GM12878 (cell line): ENCODE measurements around the gene KLRF1. TPM values are rescaled to one million over a fixed set of nuclear protein-coding genes. Genes with fewer than 3 reads are reported as not detected.

Source experiments
- ATAC-seq: fragments of 200-7000 bp; cut with Tn5 transposase; 3 replicates; pipeline ENCODE4 v1.9.1; 2020; ENCODE audit warnings: mild to moderate bottlenecking, moderate library complexity
- BruUV-seq: library from RNA; stranded (reverse); fragments of 400-500 nt; replicated peaks from 2 replicates; lab custom pipeline; 2021; lab: Mats Ljungman, UMichigan
- CTCF ChIA-PET: fragments of 300-600 bp; sonication (Branson Sonifier 250); formaldehyde crosslinking; extraction: SDS; loops from one replicate; lab custom pipeline; 2021; ENCODE audit warnings: inconsistent platforms; lab: Yijun Ruan, JAX
- POLR2A ChIA-PET: fragments of 350-600 bp; formaldehyde crosslinking; extraction: SDS; loops from one replicate; lab custom pipeline; 2021; ENCODE audit warnings: inconsistent platforms; lab: Charles Lee
- RAD21 ChIA-PET: fragments of 300-600 bp; sonication (Branson Sonifier 250); formaldehyde crosslinking; loops from one replicate; lab custom pipeline; 2023; ENCODE audit warnings: antibody characterized with exemption; ENCODE audit not compliant: unreplicated experiment; lab: Charles Lee
- SMC1A ChIA-PET: fragments of 300-600 bp; sonication (Branson Sonifier 250); formaldehyde crosslinking; loops from one replicate; lab custom pipeline; 2023; ENCODE audit not compliant: unreplicated experiment, uncharacterized antibody; lab: Charles Lee
- DNase-seq: peaks from one replicate; pipeline ENCODE4 v3.0.0-alpha.2; 2011; ENCODE audit warnings: low read depth, low spot score
- FAIRE-seq: peaks from 3 replicates; lab custom pipeline; 2011; peaks lifted over from hg19 to GRCh38; lab: Jason Lieb, UNC
- H2AFZ ChIP-seq: 2 replicates; pipeline ENCODE4 v1.6.0; 2011; ENCODE audit warnings: low read depth, low read length, control low read depth; ENCODE audit not compliant: control insufficient read depth
- H3K27ac ChIP-seq: 2 replicates; pipeline ENCODE4 v1.5.1; 2011; ENCODE audit warnings: control low read depth; ENCODE audit not compliant: control insufficient read depth, insufficient read depth
- H3K27me3 ChIP-seq, 2 experiments: replicated peaks in 1 of 2; 2 replicates each; pipeline versions ENCODE4 v1.6.0 to v1.6.1; 2011; ENCODE audit warnings: low read length in 1 of 2; ENCODE audit not compliant: control insufficient read depth in 2 of 2, insufficient read depth in 2 of 2
- H3K36me3 ChIP-seq, 2 experiments: 2 replicates each; pipeline ENCODE4 v1.5.1; 2011; ENCODE audit warnings: low read length in 1 of 2; ENCODE audit not compliant: control insufficient read depth in 2 of 2, insufficient read depth in 2 of 2
- H3K4me1 ChIP-seq: 2 replicates; pipeline ENCODE4 v1.6.1; 2011; ENCODE audit warnings: mild to moderate bottlenecking, low read length, moderate library complexity, mixed read lengths; ENCODE audit not compliant: control insufficient read depth, insufficient read depth
- H3K4me2 ChIP-seq: 2 replicates; pipeline ENCODE4 v1.6.0; 2011; ENCODE audit warnings: control low read depth; ENCODE audit not compliant: control insufficient read depth, insufficient read depth
- H3K4me3 ChIP-seq: fragments of 200-600 bp; sonication (generic); 2 replicates; pipeline ENCODE4 v1.5.1; 2016
- H3K79me2 ChIP-seq: 2 replicates; pipeline ENCODE4 v1.6.0; 2011; ENCODE audit warnings: low read length; ENCODE audit not compliant: control insufficient read depth, insufficient read depth
- H3K9ac ChIP-seq: 2 replicates; pipeline ENCODE4 v1.8.0; 2011; ENCODE audit warnings: low read length, control low read depth, mixed read lengths; ENCODE audit not compliant: control insufficient read depth, insufficient read depth
- H3K9me3 ChIP-seq: replicated peaks from 3 replicates; pipeline ENCODE4 v1.5.1; 2011; ENCODE audit warnings: mild to moderate bottlenecking, low read length; ENCODE audit not compliant: control insufficient read depth, insufficient read depth
- H4K20me1 ChIP-seq: 2 replicates; pipeline ENCODE4 v1.6.0; 2011; ENCODE audit not compliant: control insufficient read depth, insufficient read depth
- CBX3 ChIP-seq: fragments of 200-600 bp; sonication (generic); IDR thresholded peaks from 2 replicates; pipeline ENCODE4 v1.6.1; 2016; ENCODE audit warnings: low read depth, borderline replicate concordance
- CHD4 ChIP-seq: fragments of 200-600 bp; sonication (generic); IDR thresholded peaks from 2 replicates; pipeline ENCODE4 v1.6.1; 2016; ENCODE audit warnings: mild to moderate bottlenecking
- EZH2 ChIP-seq: IDR thresholded peaks from 2 replicates; pipeline ENCODE4 v1.6.1; 2012; ENCODE audit warnings: low read depth, mild to moderate bottlenecking, control low read depth, inconsistent platforms, low read length, borderline replicate concordance; ENCODE audit not compliant: control insufficient read depth
- FOXM1 ChIP-seq: IDR thresholded peaks from 2 replicates; pipeline ENCODE4 v1.6.1; 2012; ENCODE audit warnings: low read depth, mild to moderate bottlenecking, inconsistent platforms, low read length, moderate library complexity
- HDAC2 ChIP-seq: fragments of 200-600 bp; sonication (generic); IDR thresholded peaks from 2 replicates; pipeline ENCODE4 v1.6.1; 2017
- POU2F2 ChIP-seq: IDR thresholded peaks from 3 replicates; pipeline ENCODE4 v1.6.1; 2011; ENCODE audit warnings: low read depth, mild to moderate bottlenecking, low read length, borderline replicate concordance
- PRDM15 ChIP-seq: fragments of 450-650 bp; formaldehyde crosslinking; IDR thresholded peaks from 2 replicates; pipeline ENCODE4 v1.4.0; 2020; ENCODE audit warnings: mild to moderate bottlenecking, moderate library complexity
- RUNX3 ChIP-seq: IDR thresholded peaks from 2 replicates; pipeline ENCODE4 v1.6.1; 2012; ENCODE audit warnings: low read length, inconsistent platforms
- SMARCA5 ChIP-seq: fragments of 450-650 bp; IDR thresholded peaks from 2 replicates; pipeline ENCODE4 v1.6.1; 2017; ENCODE audit warnings: mild to moderate bottlenecking
- SPI1 ChIP-seq: IDR thresholded peaks from 2 replicates; pipeline ENCODE4 v1.6.1; 2011; ENCODE audit warnings: low read depth, mild to moderate bottlenecking, low read length, moderate library complexity, borderline replicate concordance; ENCODE audit not compliant: insufficient read depth
- ZNF24 ChIP-seq: fragments of 450-650 bp; IDR thresholded peaks from 2 replicates; pipeline ENCODE4 v1.6.1; 2017; ENCODE audit warnings: antibody characterized with exemption, mild to moderate bottlenecking
- WGBS: methylation state at CpG from one replicate; pipeline ENCODE4 v1.1.6; 2016; ENCODE audit warnings: low lambda C conversion rate; ENCODE audit not compliant: insufficient replicate concordance, insufficient coverage; ENCODE audit errors: missing lambda C conversion rate; 5-methylcytosine and 5-hydroxymethylcytosine counted together
- in situ Hi-C: fragments of 300-500 bp; cut with MboI; formaldehyde crosslinking; loops from 9 replicates; pipeline ENCODE4 v1.14.3; 2018; ENCODE audit warnings: mixed read lengths
- intact Hi-C: fragments of 100-400 bp; cut with micrococcal nuclease; formaldehyde crosslinking; loops from one replicate; pipeline ENCODE4 v1.14.2; 2022; ENCODE audit not compliant: unreplicated experiment
- polyA plus RNA-seq, 11 experiments: library from polyadenylated mRNA; depleted of rRNA in 4 of 11; unstranded in 6 of 11; stranded (reverse) in 5 of 11; fragments of >200 nt; fragmentation: Nextera tagmentation in 4 of 11; fragmentation: Illumina TruSeq in 1 of 11; extraction: Ambion mirVana in 4 of 11; extraction: Trizol in 1 of 11; gene quantifications; 1 replicate in 1 of 11; 2 replicates in 10 of 11; pipeline versions ENCODE4 v1.2.1 to v1.2.3, GENCODE V29; 2011 to 2016; ENCODE audit warnings: inconsistent platforms in 2 of 11, missing spikeins in 2 of 11, low read depth in 1 of 11
- total RNA-seq, 4 experiments: library from RNA; depleted of rRNA in 3 of 4; stranded (reverse); fragments of >200 nt in 3 of 4; fragmentation: Illumina TruSeq in 1 of 4; extraction: Trizol in 1 of 4; gene quantifications; 2 replicates each; pipeline versions ENCODE4 v1.2.1 to v1.2.3, GENCODE V29; 2013 to 2021
- TF ChIP-seq, protein P1 (sequence below), 3 experiments: IDR thresholded peaks in 2 of 3; conservative IDR thresholded peaks in 1 of 3; 2 replicates each; pipeline ENCODE4 v1.5.1; 2011; ENCODE audit warnings: low read depth in 3 of 3, low read length in 3 of 3, mild to moderate bottlenecking in 3 of 3, control low read depth in 2 of 3, moderate library complexity in 2 of 3, inconsistent platforms in 1 of 3, mixed read lengths in 1 of 3; ENCODE audit not compliant: control insufficient read depth in 2 of 3, insufficient read depth in 1 of 3; ENCODE audit errors: extremely low read depth in 1 of 3

KLRF1 gene
- total and polyA plus RNA-seq, 10 of the 15 experiments (the other 5 are each of a cell fraction or from before 2014, with no cell fraction given) = 0.13 to 2.0 (median 0.18) TPM; not detected in 6

GRCh38 chr12:9786726-9787717 is 40.3 kb upstream of the KLRF1 start:
- BruUV-seq = no TSS peak
- DNase-seq (no peak), FAIRE-seq (no peak), ATAC-seq (no peak)
- SMC1A ChIA-PET = interaction anchor here (2.8 kb wide), 1 partner anchor 11 kb away, joined by 10 read pairs; no protein-coding TSS in a partner anchor
- no peak for TF ChIP-seq POU2F2
- no peak for TF ChIP-seq SPI1
- no peak for TF ChIP-seq EZH2
- TF ChIP-seq SMARCA5 = no peak
- no peak for TF ChIP-seq CBX3
- TF ChIP-seq PRDM15 = no peak
- no peak for TF ChIP-seq ZNF24
- no peak for TF ChIP-seq HDAC2
- TF ChIP-seq FOXM1 = no peak
- TF ChIP-seq, protein P1, sequence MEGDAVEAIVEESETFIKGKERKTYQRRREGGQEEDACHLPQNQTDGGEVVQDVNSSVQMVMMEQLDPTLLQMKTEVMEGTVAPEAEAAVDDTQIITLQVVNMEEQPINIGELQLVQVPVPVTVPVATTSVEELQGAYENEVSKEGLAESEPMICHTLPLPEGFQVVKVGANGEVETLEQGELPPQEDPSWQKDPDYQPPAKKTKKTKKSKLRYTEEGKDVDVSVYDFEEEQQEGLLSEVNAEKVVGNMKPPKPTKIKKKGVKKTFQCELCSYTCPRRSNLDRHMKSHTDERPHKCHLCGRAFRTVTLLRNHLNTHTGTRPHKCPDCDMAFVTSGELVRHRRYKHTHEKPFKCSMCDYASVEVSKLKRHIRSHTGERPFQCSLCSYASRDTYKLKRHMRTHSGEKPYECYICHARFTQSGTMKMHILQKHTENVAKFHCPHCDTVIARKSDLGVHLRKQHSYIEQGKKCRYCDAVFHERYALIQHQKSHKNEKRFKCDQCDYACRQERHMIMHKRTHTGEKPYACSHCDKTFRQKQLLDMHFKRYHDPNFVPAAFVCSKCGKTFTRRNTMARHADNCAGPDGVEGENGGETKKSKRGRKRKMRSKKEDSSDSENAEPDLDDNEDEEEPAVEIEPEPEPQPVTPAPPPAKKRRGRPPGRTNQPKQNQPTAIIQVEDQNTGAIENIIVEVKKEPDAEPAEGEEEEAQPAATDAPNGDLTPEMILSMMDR (IDR thresholded peaks at IDR 0.05 in 2 of 3, conservative IDR thresholded peaks at IDR 0.05 in 1 of 3; ENCODE audit: control insufficient read depth in 2 of 3, extremely low read depth in 1 of 3, insufficient read depth in 1 of 3, low read depth in 3 of 3, low read length in 3 of 3) = no peak
- no peak for TF ChIP-seq RUNX3
- no peak for TF ChIP-seq CHD4
- Histone ChIP-seq H4K20me1 (no peaks in the 10 kb centered on the region), H3K4me1 (no peaks in the 10 kb centered on the region), H3K9ac (no peak overlapping the region), H2AFZ (no peak overlapping the region), H3K9me3 (no peaks in the 10 kb centered on the region; the same call in 2 of the 3 replicates), H3K36me3 (no peaks in the 10 kb centered on the region), H3K79me2 (no peaks in the 10 kb centered on the region), H3K27me3 (no peaks in the 10 kb centered on the region; a peak in 1 of 4 replicates), H3K27ac (no peak overlapping the region), H3K4me3 (no peak overlapping the region), H3K4me2 (no peak overlapping the region)
- in situ Hi-C loops (no loop called here), intact Hi-C loops (no loop called here)
- CTCF ChIA-PET = interaction anchor here (1.0 to 1.3 kb wide), 3 partner anchors 10 to 36 kb away, joined by 3 to 5 read pairs (median 5); no protein-coding TSS in a partner anchor
- 58% methylated on average over 6 of the region's 6 CpGs for WGBS
- RAD21 ChIA-PET = no interaction called here
- POLR2A ChIA-PET = no interaction called here
